GM18517 (cell line): ENCODE data around the gene KNTC1.
"Not testable (repeated sequence)": the region's sequence is repeated elsewhere in the genome, so short reads cannot be mapped to it uniquely, and the experiment has no call there.

Experiments
- ATAC-seq: cut with Tn5 transposase; IDR thresholded peaks from one replicate; pipeline ENCODE4 v1.9.1; 2021; ENCODE audit warnings: mild to moderate bottlenecking, moderate library complexity; ENCODE audit not compliant: unreplicated experiment

Gene KNTC1

DNA sequence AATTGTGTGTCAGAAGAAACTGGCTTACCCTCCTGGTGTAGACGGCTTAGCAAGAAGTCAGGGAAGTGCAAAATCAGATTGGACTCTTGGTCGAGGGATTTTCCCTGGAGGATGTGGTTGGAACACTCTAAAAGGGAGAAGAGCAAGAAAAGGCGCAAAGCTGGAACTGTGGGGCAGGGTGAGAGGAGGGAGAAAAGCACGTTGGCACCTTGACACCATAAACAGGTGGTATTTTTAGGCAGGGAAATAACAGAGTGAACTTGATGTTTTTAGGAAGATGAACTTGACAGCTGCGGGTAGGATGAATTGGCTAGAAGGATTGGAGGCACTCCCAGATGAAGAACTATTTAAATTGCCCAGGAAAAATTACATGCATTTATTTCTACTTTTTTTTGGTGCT is 108.4 kb downstream of the KNTC1 start:
- no peak for ATAC-seq

DNA sequence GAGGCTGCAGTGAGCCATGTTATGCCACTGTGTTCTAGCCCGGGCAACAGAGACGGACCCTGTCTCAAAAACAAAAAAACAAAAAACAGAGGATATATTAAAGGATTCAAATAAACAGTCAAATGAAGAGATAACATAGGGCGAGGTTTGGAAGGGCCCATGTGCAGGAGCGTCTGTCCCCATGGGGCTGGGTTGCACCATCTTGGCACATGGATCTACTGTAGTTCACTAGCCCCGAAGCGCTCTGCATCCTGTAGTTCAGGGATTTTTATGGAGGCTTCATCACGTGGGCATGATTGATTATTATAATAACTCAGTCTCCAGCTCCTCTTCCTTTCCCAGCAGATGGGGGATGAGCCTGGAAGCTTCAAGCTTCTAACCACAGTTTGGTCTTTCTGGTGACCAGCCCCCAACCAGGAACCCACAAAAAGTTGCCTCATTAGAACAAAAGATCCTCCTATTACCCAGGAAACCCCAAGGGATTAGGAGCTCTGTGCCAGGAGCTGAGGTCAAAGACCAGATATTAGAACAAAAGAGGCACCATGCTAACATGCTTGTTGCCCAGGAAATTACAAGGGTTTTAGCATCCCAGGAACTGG is 116.3 kb downstream of the KNTC1 start:
- ATAC-seq = no peak

DNA sequence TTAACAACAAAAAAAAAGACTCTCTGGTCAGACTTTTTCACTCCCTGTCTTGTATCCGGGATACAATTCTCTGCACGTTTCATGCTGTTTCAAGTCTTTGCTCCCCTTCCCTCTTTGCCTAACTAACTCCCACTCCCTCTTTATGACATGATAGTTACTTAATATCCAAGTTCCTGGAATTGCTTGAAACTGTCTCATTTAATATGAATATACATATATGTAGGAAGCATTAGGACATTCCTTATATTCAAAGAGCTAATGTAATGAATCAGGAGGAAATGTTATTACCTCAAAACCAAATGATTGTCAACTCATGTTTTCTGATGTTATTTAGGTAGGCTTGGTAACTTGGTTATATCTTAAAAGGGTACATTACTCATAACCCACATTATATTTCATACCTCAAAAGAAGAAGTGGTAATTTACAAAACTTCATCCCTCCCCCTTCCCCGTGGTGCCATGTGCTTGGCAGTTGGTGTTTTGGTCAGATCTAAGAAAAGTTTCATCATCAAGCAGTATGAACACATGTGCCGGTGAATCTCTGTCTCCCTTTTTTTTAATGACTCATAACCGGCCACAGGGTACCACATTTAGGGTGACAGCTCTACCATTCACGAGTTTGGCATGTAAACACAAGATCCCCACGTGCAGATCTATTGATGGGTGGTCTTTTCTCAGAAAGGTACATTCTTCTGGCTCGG is 119.6 kb downstream of the KNTC1 start:
- ATAC-seq = peak; percentile 77

DNA sequence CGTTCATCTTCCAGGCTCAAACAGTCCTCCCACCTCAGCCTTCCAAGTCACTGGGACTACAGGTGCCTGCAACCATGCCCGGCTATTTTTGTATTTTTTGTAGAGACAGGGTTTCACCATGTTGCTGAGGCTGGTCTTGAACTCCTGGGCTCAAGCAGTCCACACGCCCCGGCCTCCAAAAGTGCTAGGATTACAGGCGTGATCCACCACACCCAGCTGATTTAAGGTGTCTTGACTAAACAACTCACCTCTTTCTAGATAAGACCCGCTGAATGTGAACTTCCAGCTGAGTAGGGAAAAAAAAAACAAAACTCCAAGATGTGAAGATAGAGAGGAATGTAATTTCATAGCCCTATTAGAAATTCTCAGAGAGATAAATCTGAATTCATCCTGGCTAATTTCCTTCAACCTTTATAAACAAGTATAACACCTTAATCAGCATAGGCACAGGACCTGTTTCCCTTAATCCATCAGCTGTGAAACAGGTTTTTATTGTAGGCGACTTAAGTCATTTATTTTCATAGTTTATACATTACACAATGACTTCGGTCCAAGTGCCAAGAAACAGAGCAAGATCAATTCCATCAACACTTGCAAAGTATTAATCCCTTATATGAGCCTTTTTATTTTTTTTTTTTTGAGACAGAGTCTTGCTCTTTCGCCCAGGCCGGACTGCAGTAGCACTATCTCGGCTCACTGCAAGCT is 124.6 kb downstream of the KNTC1 start:
- ATAC-seq = no peak

DNA sequence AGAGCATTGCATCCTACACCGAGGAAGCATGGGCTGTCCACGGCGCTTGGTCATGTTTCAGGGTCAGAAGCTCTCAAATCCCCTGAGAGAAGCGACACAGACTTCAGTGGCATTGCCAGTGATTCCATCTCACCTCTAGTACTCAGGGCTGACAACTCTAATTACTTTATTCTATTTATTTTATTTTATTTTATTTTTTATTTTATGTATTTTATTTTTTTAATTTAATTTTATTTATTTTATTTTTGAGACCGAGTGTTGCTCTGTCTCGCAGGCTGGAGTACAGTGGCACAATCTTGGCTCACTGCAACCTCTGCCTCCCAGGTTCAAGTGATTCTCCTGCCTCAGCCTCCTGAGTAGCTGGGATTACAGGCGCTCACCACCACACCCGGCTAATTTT is 126.2 kb downstream of the KNTC1 start:
- ATAC-seq = not testable (repeated sequence)

DNA sequence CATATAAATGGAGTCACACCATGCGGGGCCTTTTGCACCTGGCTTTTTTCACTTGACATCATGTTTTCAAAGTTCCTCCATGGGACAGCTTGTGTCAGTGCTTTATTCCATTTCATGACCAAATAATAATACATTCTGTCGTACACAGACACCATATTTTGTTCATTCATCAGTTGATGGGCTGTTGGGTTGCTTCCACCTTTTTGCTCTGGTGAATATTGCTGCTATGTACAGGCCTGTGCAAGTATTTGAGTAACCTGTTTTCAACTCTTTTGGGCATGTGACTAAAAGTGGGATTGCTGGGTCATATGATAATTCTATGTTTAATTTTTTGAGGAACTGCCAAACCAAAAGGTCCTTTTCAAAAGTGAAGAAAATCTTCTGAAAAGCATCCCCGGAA is 129.2 kb downstream of the KNTC1 start:
- ATAC-seq = no peak

DNA sequence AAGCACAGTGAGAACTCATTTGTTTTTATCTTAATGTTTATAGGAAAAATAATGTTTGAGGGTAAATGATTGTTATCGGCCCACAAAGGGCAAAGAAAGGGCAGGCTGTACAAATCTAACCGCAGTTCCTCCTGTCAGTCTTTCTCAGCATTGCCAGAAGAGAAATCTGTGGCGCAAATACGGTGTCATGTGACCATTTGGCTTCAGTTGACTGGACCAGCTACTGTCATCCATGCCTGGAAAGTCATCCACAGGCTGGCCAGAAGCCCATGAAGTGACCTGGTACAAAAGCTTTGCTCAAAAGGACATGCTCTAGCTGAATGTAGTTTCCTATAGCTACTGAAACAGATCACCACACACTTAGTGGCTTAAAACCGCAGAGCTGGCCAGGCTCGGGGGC is 132.5 kb downstream of the KNTC1 start:
- ATAC-seq = no peak

DNA sequence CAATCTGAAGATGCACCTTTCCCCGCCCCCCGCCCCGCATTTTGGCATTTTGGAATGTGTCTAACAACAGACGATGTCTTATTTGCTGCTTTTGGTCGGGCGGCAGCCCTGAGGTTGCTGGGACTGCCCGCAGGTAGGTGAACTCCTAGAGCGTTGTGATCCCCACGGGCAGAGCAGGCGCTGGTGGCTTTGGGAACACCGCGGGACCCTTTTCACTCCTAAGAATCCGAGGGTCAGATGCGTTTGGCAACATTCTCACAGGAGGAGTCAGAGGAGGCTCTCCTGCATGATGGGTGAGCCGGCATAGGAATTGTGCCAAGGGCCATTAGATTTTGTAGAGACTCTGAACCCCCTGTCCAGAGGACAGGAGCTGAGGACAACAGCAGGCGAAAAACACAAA is 134.2 kb downstream of the KNTC1 start:
- no peak for ATAC-seq

DNA sequence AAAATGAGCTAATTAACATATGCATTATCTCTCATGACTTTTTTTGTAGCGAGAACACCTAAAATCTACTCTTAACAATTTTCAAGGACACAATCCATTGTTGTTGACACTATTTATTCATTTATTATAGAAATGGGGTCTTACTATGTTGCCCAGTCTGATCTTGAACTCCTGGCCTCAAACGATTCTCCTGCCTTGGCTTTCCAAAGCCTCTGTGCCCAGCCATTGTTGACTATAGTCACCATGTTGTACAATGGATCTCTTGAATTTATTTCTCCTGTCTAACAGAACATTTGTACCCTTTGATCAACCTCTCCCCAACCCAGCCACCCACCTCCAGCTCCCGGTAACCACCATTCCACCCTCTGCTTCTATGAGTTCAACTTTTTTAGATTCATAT is 134.9 kb downstream of the KNTC1 start:
- no peak for ATAC-seq

DNA sequence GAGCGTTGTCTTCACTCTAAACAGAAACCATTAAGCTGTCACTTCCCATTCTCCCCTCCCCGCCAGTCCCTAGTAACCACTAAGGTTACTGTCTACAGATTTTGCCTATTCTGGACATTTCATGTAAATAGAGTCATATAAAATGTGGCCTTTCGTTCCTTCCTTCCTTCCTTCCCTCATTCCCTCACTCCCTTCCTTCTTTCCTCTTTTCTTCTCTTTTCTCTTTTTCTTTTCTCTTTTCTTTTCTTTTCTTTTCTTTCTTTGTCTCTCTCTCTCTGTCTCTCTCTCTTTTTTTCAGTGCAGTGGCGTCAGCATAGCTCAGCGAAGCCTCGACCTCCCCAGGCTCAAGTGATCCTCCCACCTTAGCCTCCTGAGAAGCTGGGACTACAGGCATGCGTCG is 138.3 kb downstream of the KNTC1 start:
- ATAC-seq = no peak

DNA sequence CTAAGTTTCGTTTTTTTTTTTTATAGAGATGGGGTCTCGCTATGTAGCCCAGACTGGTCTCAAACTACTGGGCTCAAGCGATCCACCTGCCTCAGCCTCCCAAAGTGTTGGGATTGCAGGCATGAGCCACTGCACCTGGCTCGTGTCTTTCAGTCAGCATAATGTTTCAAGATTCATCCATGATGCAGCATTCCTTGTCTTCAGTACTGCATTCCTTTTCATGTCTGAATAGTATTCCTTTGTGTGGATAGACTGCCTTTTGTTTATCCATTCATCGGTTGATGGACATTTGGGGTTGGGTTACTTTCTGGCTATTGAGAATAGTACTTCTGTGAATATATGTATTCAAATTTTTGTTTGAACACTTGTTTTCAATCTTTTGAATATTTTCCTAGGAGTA is 138.7 kb downstream of the KNTC1 start:
- no peak for ATAC-seq

DNA sequence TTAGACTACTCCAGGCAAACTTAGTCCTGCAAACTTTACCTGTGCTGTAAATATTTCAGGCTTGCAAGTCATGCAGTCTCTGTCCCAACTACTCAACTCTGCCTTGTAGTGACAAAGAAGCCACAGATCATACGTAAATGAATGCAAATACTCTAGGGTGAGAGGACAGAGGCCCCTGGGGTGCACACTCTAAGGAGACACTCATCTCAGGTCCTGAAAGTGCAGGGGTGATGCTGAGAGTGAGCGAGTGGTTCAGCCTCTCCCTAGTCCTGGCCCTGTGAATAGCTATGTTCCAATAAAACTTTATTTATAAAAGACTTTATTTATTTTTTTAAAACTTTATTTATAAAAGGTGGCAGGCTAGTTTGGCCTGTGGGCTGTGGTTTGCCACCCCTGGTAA is 141.2 kb downstream of the KNTC1 start:
- ATAC-seq = no peak

DNA sequence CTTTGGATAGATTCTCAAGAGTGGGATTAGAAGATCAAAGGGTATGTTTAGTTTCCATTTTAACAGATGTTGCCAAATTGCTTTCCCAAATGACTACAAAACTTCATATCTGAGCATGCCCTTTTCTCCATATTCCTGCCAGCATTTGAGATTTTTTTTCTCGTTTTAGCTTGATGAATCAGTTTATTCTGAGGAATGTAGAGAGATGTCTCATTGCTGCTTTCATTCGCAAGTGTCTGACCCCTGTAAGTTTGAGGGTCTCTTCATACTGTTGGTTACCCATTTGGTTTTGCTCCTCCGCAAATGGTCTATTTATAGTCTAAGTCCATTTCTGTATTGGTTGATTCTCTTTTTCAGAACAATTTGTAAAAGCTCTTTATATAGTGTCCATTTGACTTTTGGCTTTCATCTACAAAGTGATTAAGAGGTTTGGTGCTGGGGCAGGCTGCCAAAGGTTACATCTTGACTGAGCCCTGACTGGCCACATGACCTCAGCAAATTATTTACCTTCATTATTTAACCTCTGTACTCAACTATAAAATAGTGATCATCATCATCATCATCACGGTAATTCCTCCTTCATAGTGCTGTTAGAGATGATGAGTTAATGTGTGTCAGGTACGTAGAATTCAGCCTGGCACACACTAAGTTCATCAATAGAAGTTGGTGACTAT is 142.5 kb downstream of the KNTC1 start:
- ATAC-seq = no peak

DNA sequence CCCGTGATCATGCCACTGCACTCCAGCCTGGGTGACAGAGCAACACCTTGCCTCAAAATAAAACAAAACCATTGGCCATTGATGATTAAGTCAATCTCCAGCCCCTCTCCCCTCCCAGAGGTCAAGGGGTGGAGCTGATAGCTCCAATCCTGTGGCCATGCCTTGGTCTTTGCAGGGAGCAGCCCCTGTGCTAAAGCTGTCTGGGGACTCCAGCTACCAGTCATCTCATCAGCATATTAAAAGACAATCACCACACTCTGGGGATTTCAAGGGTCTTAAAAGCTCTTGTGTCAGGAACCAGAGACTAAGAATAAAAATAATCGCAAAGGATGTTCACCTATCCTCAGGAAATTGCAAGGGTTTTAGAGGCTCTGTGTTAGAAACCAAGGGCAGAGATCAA is 145.5 kb downstream of the KNTC1 start:
- ATAC-seq = no peak
